ENCODE data around the gene FBN3.

FBN3 gene

GRCh38 chr19:8148410-8149260 lies 757 bp downstream of the FBN3 start:
- no peak for DNase-seq (ENCODE audit: low read depth in 2 of 2)

- DNase-seq (ENCODE audit: low read depth in 2 of 2): no peak
Measured at GRCh38 chr19:8148088-8148409, 1.3 kb downstream of the FBN3 start.

- no peak for DNase-seq (ENCODE audit: low read depth in 2 of 2)
Measured at GRCh38 chr19:8147582-8147978, 1.8 kb downstream of the FBN3 start.

- no peak for DNase-seq (ENCODE audit: low read depth in 2 of 2)
Measured at GRCh38 chr19:8146877-8147581, 2.4 kb downstream of the FBN3 start.

- DNase-seq (ENCODE audit: low read depth in 2 of 2): no peak
Measured at GRCh38 chr19:8144273-8144995, 5.0 kb downstream of the FBN3 start.

GRCh38 chr19:8143041-8143440 lies 6.4 kb downstream of the FBN3 start:
- no peak for DNase-seq (ENCODE audit: low read depth in 2 of 2)

GRCh38 chr19:8142513-8142900 lies 6.9 kb downstream of the FBN3 start:
- DNase-seq (ENCODE audit: low read depth in 2 of 2): no peak

GRCh38 chr19:8141726-8142512 lies 7.5 kb downstream of the FBN3 start:
- DNase-seq (ENCODE audit: low read depth in 2 of 2): no peak

GRCh38 chr19:8138201-8138600 lies 11.2 kb downstream of the FBN3 start:
- no peak for DNase-seq (ENCODE audit: low read depth in 2 of 2)

- DNase-seq (ENCODE audit: low read depth in 2 of 2): no peak
Measured at GRCh38 chr19:8137425-8137824, 12.0 kb downstream of the FBN3 start.

- no peak for DNase-seq (ENCODE audit: low read depth in 2 of 2)
Measured at GRCh38 chr19:8135946-8136618, 13.3 kb downstream of the FBN3 start.

GRCh38 chr19:8132858-8133458 lies 16.4 kb downstream of the FBN3 start:
- no peak for DNase-seq (ENCODE audit: low read depth in 2 of 2)

GRCh38 chr19:8131517-8131916 lies 17.9 kb downstream of the FBN3 start:
- no peak for DNase-seq (ENCODE audit: low read depth in 2 of 2)

- no peak for DNase-seq (ENCODE audit: low read depth in 2 of 2)
Measured at GRCh38 chr19:8129061-8129618, 20.3 kb downstream of the FBN3 start.

GRCh38 chr19:8128551-8128950 lies 20.8 kb downstream of the FBN3 start:
- DNase-seq (ENCODE audit: low read depth in 2 of 2): no peak

- no peak for DNase-seq (ENCODE audit: low read depth in 2 of 2)
Measured at GRCh38 chr19:8127311-8127710, 22.1 kb downstream of the FBN3 start.

- no peak for DNase-seq (ENCODE audit: low read depth in 2 of 2)
Measured at GRCh38 chr19:8126511-8126910, 22.9 kb downstream of the FBN3 start.

- no peak for DNase-seq (ENCODE audit: low read depth in 2 of 2)
Measured at GRCh38 chr19:8126008-8126407, 23.4 kb downstream of the FBN3 start.

- no peak for DNase-seq (ENCODE audit: low read depth in 2 of 2)
Measured at GRCh38 chr19:8123683-8124082, 25.7 kb downstream of the FBN3 start.

GRCh38 chr19:8120636-8121480 lies 28.5 kb downstream of the FBN3 start:
- DNase-seq (ENCODE audit: low read depth in 2 of 2): no peak

Data from stimulated activated CD8-positive, alpha-beta memory T cell treated with anti-CD3 and anti-CD28 coated beads, Interleukin-7, amount 100 ng/mL, for 4 hours (primary cell).